Occipital lobe (tissue), 2 donors: ENCODE measurements around the gene ABHD5. TPM values are rescaled to one million over a fixed set of nuclear protein-coding genes. Genes with fewer than 3 reads are reported as not detected.
A peak's percentile ranks its signal among the peaks of the same experiment; 100 is the strongest.

Experiments used
- DNase-seq: peaks from one replicate; lab custom pipeline; 2025; lab: John Stamatoyannopoulos, UW
- total RNA-seq: library from RNA; depleted of rRNA; stranded (reverse); fragments of >200 nt; gene quantifications from one replicate; pipeline ENCODE4 v1.2.3, GENCODE V29; 2014

ABHD5 gene
- total RNA-seq, 1 donor from 2014 or later: 27.8 TPM

- no peak for DNase-seq
Observed at GRCh38 chr3:43755516-43756200, 64.9 kb downstream of the ABHD5 start.

GRCh38 chr3:43757666-43758321 is 67.1 kb downstream of the ABHD5 start:
- DNase-seq: no peak

- DNase-seq: no peak
Observed at GRCh38 chr3:43758592-43759225, 68.0 kb downstream of the ABHD5 start.

- DNase-seq: no peak
Observed at GRCh38 chr3:43759297-43759782, 68.6 kb downstream of the ABHD5 start.

GRCh38 chr3:43759938-43760337 is 69.2 kb downstream of the ABHD5 start:
- DNase-seq: no peak

GRCh38 chr3:43760938-43761337 is 70.2 kb downstream of the ABHD5 start:
- no peak for DNase-seq

- DNase-seq: no peak
Observed at GRCh38 chr3:43762451-43762850, 71.7 kb downstream of the ABHD5 start.

- DNase-seq: no peak
Observed at GRCh38 chr3:43764056-43764455, 73.3 kb downstream of the ABHD5 start.

GRCh38 chr3:43764471-43764870 is 73.7 kb downstream of the ABHD5 start:
- DNase-seq: no peak

- no peak for DNase-seq
Observed at GRCh38 chr3:43765521-43765971, 74.8 kb downstream of the ABHD5 start.

- no peak for DNase-seq
Observed at GRCh38 chr3:43766672-43767465, 76.1 kb downstream of the ABHD5 start.

GRCh38 chr3:43768381-43768973 is 77.7 kb downstream of the ABHD5 start:
- DNase-seq: no peak

GRCh38 chr3:43769097-43769884 is 78.6 kb downstream of the ABHD5 start:
- peak; percentile 80 for DNase-seq

GRCh38 chr3:43769885-43770425 is 79.2 kb downstream of the ABHD5 start:
- no peak for DNase-seq

GRCh38 chr3:43770426-43771103 is 79.8 kb downstream of the ABHD5 start:
- no peak for DNase-seq

GRCh38 chr3:43771610-43772009 is 80.9 kb downstream of the ABHD5 start:
- DNase-seq: no peak

GRCh38 chr3:43773273-43774094 is 82.7 kb downstream of the ABHD5 start:
- no peak for DNase-seq

GRCh38 chr3:43774799-43775198 is 84.1 kb downstream of the ABHD5 start:
- DNase-seq: no peak

GRCh38 chr3:43776101-43776500 is 85.4 kb downstream of the ABHD5 start:
- no peak for DNase-seq
